ENCODE data around the gene ZBTB40.

ZBTB40 gene, protein sequence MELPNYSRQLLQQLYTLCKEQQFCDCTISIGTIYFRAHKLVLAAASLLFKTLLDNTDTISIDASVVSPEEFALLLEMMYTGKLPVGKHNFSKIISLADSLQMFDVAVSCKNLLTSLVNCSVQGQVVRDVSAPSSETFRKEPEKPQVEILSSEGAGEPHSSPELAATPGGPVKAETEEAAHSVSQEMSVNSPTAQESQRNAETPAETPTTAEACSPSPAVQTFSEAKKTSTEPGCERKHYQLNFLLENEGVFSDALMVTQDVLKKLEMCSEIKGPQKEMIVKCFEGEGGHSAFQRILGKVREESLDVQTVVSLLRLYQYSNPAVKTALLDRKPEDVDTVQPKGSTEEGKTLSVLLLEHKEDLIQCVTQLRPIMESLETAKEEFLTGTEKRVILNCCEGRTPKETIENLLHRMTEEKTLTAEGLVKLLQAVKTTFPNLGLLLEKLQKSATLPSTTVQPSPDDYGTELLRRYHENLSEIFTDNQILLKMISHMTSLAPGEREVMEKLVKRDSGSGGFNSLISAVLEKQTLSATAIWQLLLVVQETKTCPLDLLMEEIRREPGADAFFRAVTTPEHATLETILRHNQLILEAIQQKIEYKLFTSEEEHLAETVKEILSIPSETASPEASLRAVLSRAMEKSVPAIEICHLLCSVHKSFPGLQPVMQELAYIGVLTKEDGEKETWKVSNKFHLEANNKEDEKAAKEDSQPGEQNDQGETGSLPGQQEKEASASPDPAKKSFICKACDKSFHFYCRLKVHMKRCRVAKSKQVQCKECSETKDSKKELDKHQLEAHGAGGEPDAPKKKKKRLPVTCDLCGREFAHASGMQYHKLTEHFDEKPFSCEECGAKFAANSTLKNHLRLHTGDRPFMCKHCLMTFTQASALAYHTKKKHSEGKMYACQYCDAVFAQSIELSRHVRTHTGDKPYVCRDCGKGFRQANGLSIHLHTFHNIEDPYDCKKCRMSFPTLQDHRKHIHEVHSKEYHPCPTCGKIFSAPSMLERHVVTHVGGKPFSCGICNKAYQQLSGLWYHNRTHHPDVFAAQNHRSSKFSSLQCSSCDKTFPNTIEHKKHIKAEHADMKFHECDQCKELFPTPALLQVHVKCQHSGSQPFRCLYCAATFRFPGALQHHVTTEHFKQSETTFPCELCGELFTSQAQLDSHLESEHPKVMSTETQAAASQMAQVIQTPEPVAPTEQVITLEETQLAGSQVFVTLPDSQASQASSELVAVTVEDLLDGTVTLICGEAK

GRCh38 chr1:22451702-22452480, at the start of gene ZBTB40:
TSS of gene ZBTB40 (plus strand) at chr1:22451851. CDS start at chr1:22489949, 38,098 bp downstream.
- peak; percentile 84 to 85 for DNase-seq (ENCODE audit: low read depth in 2 of 2)

GRCh38 chr1:22402356-22403053, 49.1 kb upstream of the ZBTB40 start:
- DNase-seq (ENCODE audit: low read depth in 2 of 2): no peak

- no peak for DNase-seq (ENCODE audit: low read depth in 2 of 2)
Measured at GRCh38 chr1:22404486-22404885, 47.2 kb upstream of the ZBTB40 start.

GRCh38 chr1:22406722-22407495, 44.7 kb upstream of the ZBTB40 start:
- DNase-seq (ENCODE audit: low read depth in 2 of 2): no peak

- no peak for DNase-seq (ENCODE audit: low read depth in 2 of 2)
Measured at GRCh38 chr1:22408230-22408629, 43.4 kb upstream of the ZBTB40 start.

- DNase-seq (ENCODE audit: low read depth in 2 of 2): no peak
Measured at GRCh38 chr1:22410401-22410800, 41.2 kb upstream of the ZBTB40 start.

- no peak for DNase-seq (ENCODE audit: low read depth in 2 of 2)
Measured at GRCh38 chr1:22410928-22411495, 40.6 kb upstream of the ZBTB40 start.

GRCh38 chr1:22411589-22411988, 40.1 kb upstream of the ZBTB40 start:
- no peak for DNase-seq (ENCODE audit: low read depth in 2 of 2)

GRCh38 chr1:22412932-22413727, 38.5 kb upstream of the ZBTB40 start:
- no peak for DNase-seq (ENCODE audit: low read depth in 2 of 2)

DNA sequence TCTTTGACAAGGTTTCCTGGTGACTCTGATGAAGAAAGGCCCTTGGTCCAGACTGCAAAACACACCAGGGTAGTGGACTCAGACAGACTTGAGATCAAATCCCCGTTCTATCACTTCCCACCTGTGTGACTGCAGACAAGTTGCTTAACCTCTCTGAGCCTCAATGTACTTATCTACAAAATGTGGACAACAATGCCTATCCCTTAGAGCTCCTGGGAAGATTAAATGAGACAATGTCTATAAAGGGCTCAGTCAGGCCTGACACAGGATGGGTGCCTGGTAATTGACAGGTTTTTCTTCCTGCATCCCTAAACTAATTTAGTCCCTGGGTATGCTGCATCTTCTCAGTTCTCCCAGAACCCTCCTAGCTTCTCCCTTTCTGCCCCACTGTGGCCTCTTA, 37.9 kb upstream of the ZBTB40 start:
- DNase-seq (ENCODE audit: low read depth in 2 of 2): no peak

- DNase-seq (ENCODE audit: low read depth in 2 of 2): no peak
Measured at GRCh38 chr1:22414244-22414751, 37.4 kb upstream of the ZBTB40 start.

DNA sequence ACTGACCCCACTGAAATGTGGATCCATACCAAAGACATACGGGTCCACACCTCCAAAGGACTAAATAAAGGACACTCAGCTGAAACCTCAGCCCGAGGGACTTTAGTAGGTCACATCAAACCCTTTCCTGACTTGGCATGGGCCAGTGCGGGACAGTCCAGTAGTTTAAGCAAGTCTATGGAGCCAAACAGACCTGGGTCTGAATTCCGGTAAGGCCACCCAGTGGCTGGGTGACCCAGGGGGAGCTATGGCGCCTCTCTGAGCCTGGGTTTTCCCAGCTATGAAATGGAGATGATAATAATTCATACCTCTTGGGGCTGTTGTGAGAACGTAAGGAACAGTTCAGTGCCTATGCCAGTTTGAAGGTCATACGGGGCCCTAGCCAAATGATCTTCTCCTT, 36.2 kb upstream of the ZBTB40 start:
- DNase-seq (ENCODE audit: low read depth in 2 of 2): no peak

DNA sequence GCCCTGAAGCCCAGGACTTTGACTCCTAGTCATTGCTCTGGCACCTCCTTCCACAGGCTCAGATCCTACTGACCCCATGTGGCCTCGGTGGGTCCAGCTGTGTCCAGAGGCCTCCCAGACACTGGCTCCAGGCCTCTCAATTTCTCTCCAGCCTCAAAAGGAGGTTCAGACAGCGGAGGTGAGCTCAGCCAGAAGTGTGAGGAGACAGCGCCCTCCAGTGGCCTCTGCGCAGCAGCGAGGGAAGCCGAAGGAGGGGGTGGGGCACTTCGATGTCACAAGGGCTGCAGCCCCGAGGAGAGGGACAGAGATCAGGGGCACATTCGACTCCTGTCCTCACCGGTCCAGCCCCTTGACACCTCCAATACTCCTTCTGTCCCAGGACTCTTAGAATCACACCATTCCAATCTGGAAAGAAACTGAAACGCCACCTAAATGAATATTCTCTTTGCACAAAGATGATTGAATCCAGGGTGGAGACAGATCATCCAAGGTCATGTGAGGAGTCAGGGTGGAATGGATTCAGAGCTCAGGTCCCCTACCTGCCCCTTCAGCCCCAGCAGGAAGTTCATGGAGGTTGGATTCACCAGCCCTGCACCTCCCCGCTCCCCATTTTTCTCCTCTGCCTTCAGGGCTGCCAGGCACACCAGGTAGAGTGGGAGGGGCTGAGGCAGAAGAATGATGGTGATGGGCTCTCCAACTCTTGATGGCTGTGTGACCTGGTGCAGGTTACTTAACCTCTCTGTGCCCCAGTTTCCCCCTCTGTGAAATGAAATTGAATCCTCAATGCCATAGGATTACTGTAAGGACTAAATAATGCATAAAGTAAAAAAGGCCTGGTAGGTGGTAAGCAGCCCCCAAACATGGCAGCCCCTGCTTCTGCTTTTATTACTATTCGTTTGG, 34.8 kb upstream of the ZBTB40 start:
- DNase-seq (ENCODE audit: low read depth in 2 of 2): peak; percentile 28 to 29

DNA sequence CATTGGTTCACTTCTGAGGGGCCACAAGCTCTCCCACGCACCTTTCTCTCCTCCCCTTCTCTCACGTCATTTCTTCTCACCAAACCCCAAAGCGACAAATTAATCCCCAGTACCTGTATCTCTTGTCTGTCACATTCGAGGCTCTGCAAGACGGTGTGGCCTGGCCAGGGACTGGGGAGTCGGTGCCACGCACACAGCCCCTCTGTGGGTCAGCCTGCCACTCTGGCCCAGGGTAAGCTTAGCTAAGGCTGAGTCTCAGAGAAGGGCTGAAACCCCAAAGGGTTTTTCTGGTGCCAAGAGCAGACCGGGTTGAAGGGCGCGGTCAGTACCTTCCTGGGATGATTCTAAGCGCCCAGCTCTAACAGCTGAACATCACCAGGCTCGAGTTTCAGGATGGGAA, 34.2 kb upstream of the ZBTB40 start:
- no peak for DNase-seq (ENCODE audit: low read depth in 2 of 2)

DNA sequence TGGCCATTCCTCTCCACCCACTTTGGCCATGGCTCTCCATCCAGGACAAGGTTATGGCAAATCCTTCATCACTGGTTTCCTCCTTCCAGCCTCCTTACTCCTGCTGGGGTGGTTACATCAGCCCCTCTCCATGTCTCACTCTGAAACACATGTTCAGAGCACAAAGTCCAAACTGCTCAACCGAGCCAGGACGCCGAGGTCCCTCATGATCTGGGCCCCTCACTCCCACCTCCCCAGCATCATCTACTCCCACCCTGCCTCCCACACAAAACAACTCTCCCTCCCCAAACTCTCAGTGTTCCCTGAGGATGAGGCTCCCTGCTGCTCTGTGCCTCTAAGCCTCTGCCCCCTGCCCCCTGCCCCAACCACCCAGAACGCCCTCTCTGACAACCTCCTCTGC, 33.3 kb upstream of the ZBTB40 start:
- DNase-seq (ENCODE audit: low read depth in 2 of 2): no peak

- no peak for DNase-seq (ENCODE audit: low read depth in 2 of 2)
Measured at GRCh38 chr1:22418933-22419382, 32.7 kb upstream of the ZBTB40 start.

GRCh38 chr1:22420455-22421053, 31.1 kb upstream of the ZBTB40 start:
- DNase-seq (ENCODE audit: low read depth in 2 of 2): peak in 1 of 2 donors; percentile 7
